Brain microvascular endothelial cell (primary cell): ENCODE data around the gene TMEM203.

Experiments used
- DNase-seq: peaks from one replicate; pipeline ENCODE4 v3.0.0-alpha.2; 2020
- H3K27ac ChIP-seq: fragments of 250-450 bp; sonication (Bioruptor Pico); 2 replicates; pipeline ENCODE4 v1.5.1; 2020; ENCODE audit warnings: mild to moderate bottlenecking, moderate library complexity
- H3K27me3 ChIP-seq: fragments of 250-450 bp; sonication (Bioruptor Pico); replicated peaks from 2 replicates; pipeline ENCODE4 v1.5.1; 2020; ENCODE audit warnings: mild to moderate bottlenecking
- H3K36me3 ChIP-seq: fragments of 250-450 bp; sonication (Bioruptor Pico); replicated peaks from 2 replicates; pipeline ENCODE4 v1.5.1; 2020; ENCODE audit warnings: mild to moderate bottlenecking
- H3K4me3 ChIP-seq: 2 replicates; pipeline ENCODE4 v1.5.1; 2011; ENCODE audit warnings: low read depth, mild to moderate bottlenecking, control low read depth, low read length, moderate library complexity
- CTCF ChIP-seq: IDR thresholded peaks from 2 replicates; pipeline ENCODE4 v1.5.1; 2011; ENCODE audit warnings: low read depth, mild to moderate bottlenecking, moderate library complexity, low read length, control low read depth, inconsistent platforms; ENCODE audit errors: missing control alignments
- in situ Hi-C: cut with HindIII; loops from 2 replicates; pipeline ENCODE4 v1.10.0; 2017; ENCODE audit warnings: low sequenced_read_pairs, low pct_ligation_motif_present

TMEM203 gene

GRCh38 chr9:137162505-137163364 is 42.7 kb downstream of the TMEM203 start:
- DNase-seq = peak; percentile 13
- no peaks in the 10 kb centered on the region for H3K36me3 ChIP-seq
- H3K27ac ChIP-seq = no peak overlapping the region
- TF ChIP-seq CTCF = no peak
- peak overlapping the region; percentile 12 for H3K4me3 ChIP-seq
- in situ Hi-C loops = no loop called here
- peaks cover 73% of the 10 kb centered on the region for H3K27me3 ChIP-seq

GRCh38 chr9:137161558-137162486 is 43.6 kb downstream of the TMEM203 start:
- in situ Hi-C loops = no loop called here
- H3K36me3 ChIP-seq = no peaks in the 10 kb centered on the region
- no peak for DNase-seq
- H3K27ac ChIP-seq = no peak overlapping the region
- no peak for TF ChIP-seq CTCF
- peaks cover 66% of the 10 kb centered on the region for H3K27me3 ChIP-seq
- H3K4me3 ChIP-seq = no peak overlapping the region

- H3K27me3 ChIP-seq = peaks cover 57% of the 10 kb centered on the region
- no peak for TF ChIP-seq CTCF
- H3K36me3 ChIP-seq = no peaks in the 10 kb centered on the region
- H3K4me3 ChIP-seq = no peak overlapping the region
- H3K27ac ChIP-seq = no peak overlapping the region
- in situ Hi-C loops = no loop called here
- DNase-seq = no peak
Measured at GRCh38 chr9:137160716-137161557, 44.5 kb downstream of the TMEM203 start.

GRCh38 chr9:137160054-137160425 is 45.4 kb downstream of the TMEM203 start:
- Histone ChIP-seq H3K4me3 (no peak overlapping the region), H3K27me3 (peaks cover 48% of the 10 kb centered on the region), H3K27ac (no peak overlapping the region), H3K36me3 (no peaks in the 10 kb centered on the region)
- no peak for TF ChIP-seq CTCF
- in situ Hi-C loops = no loop called here
- no peak for DNase-seq
